ENCODE data around the gene TRHDE. TPM values are rescaled to one million over a fixed set of nuclear protein-coding genes. Genes with fewer than 3 reads are reported as not detected.

The TRHDE gene
- total RNA-seq, 1 donor from 2014 or later = 5.6 TPM

DNA sequence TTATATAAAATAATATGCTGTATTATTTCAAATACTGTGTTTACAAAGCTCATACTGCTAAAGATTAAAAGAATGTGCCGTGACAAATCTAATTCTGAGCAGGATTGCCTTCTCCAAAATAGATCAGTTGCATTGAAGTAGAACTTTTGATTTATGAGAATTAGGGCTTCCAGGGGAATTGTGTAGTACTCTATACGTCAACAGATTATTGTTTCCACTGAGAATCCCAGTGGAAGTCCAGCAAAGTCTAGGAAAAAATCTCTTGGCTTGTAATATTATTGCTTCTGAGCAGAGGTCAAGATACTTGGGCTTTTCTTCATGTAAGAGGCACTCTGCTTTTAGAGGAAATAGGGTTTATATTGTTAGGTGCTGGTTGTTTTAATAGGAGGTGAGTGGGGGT is 133.9 kb downstream of the TRHDE start:
- TF ChIP-seq, protein P1, sequence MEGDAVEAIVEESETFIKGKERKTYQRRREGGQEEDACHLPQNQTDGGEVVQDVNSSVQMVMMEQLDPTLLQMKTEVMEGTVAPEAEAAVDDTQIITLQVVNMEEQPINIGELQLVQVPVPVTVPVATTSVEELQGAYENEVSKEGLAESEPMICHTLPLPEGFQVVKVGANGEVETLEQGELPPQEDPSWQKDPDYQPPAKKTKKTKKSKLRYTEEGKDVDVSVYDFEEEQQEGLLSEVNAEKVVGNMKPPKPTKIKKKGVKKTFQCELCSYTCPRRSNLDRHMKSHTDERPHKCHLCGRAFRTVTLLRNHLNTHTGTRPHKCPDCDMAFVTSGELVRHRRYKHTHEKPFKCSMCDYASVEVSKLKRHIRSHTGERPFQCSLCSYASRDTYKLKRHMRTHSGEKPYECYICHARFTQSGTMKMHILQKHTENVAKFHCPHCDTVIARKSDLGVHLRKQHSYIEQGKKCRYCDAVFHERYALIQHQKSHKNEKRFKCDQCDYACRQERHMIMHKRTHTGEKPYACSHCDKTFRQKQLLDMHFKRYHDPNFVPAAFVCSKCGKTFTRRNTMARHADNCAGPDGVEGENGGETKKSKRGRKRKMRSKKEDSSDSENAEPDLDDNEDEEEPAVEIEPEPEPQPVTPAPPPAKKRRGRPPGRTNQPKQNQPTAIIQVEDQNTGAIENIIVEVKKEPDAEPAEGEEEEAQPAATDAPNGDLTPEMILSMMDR (IDR thresholded peaks at IDR 0.05; ENCODE audit: insufficient read depth, low read length, poor library complexity, severe bottlenecking) = no peak

DNA sequence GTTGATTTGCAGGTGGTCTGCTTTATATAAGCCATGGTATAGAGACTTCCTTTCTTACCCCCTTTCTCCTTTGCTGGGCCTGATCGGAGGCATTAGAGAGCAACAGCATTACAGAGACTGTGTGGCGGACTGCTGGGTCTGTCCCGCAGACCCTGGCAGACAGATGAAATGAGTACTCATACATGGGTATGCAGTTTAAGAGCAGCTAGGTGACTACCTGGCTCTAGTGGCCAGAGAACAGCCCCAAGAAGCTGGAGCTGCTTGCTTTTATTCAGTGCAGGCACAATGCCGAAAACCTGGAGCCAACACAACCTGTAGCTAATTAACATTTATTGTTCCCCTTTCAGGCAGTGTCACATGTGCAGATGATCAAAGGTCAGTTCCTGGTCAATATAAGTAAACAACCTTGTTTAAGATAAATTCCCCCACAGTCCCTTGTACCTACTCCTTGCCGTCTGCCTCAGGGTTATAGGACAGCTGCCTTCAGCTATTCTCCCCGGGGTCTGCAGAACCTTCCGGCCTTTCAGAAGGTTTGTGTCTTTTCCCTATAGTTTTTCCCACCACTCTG is 160.0 kb downstream of the TRHDE start:
- H3K27me3 ChIP-seq (ENCODE audit: control insufficient read depth, insufficient read depth, low read length) = no peaks in the 10 kb centered on the region
- no peak overlapping the region for H3K4me3 ChIP-seq (ENCODE audit: low read depth, low read length)
- no peak for DNase-seq (ENCODE audit: low read depth)
- TF ChIP-seq, protein P1 (IDR thresholded peaks at IDR 0.05; ENCODE audit: insufficient read depth, low read length, poor library complexity, severe bottlenecking) = no peak
- no peaks in the 10 kb centered on the region for H3K36me3 ChIP-seq (ENCODE audit: control insufficient read depth, insufficient read depth, low read length)

More for the DNA sequence above, 133.9 kb downstream of the TRHDE start:
- no peaks in the 10 kb centered on the region for H3K27me3 ChIP-seq (ENCODE audit: control insufficient read depth, insufficient read depth, low read length)
- DNase-seq (ENCODE audit: low read depth) = no peak
- no peak overlapping the region for H3K4me3 ChIP-seq (ENCODE audit: low read depth, low read length)
- H3K36me3 ChIP-seq (ENCODE audit: control insufficient read depth, insufficient read depth, low read length) = no peaks in the 10 kb centered on the region

DNA sequence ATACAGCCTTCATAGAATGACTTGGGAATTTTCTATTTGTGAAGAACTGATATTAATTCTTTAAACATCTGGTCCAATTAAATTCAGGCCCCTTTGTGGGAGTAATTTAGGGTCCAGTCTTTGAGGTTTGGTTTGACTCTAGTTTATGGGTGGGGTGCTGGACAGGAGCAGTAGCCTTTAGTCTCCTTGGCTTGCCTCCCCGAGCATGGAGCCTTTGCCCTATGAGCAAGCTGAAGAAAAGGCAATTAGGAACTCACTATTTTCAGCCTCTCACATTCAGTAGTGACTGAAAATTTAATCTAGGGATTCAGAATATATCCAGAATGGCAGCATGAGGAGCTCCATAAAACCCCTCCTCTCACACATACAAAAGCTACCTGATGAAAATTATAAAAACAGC is 161.1 kb downstream of the TRHDE start:
- Histone ChIP-seq H3K4me3 (ENCODE audit: low read depth, low read length) (no peak overlapping the region), H3K27me3 (ENCODE audit: control insufficient read depth, insufficient read depth, low read length) (no peaks in the 10 kb centered on the region), H3K36me3 (ENCODE audit: control insufficient read depth, insufficient read depth, low read length) (no peaks in the 10 kb centered on the region)
- DNase-seq (ENCODE audit: low read depth) = no peak
- TF ChIP-seq, protein P1 (IDR thresholded peaks at IDR 0.05; ENCODE audit: insufficient read depth, low read length, poor library complexity, severe bottlenecking) = no peak

DNA sequence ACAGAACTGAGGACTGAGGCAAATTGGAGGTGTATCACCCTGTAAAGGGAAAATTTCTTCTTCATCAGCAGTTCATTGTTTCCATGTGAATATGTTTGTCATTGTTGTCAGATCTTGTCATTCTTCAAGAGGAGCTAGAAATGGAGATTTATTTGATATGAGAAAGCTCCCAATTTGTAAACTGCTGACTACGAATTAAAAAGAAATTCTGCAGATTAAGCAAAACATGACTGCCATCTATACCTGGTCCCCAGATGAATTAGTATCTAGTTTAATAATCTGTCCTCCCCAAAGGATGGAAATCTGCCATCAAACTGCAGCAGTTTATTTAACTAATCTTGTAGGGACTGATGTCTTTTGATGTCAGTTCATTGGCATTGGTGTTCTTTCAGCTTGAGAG is 162.8 kb downstream of the TRHDE start:
- Histone ChIP-seq H3K27me3 (ENCODE audit: control insufficient read depth, insufficient read depth, low read length) (no peaks in the 10 kb centered on the region), H3K36me3 (ENCODE audit: control insufficient read depth, insufficient read depth, low read length) (no peaks in the 10 kb centered on the region), H3K4me3 (ENCODE audit: low read depth, low read length) (no peak overlapping the region)
- no peak for DNase-seq (ENCODE audit: low read depth)
- TF ChIP-seq, protein P1 (IDR thresholded peaks at IDR 0.05; ENCODE audit: insufficient read depth, low read length, poor library complexity, severe bottlenecking) = no peak

DNA sequence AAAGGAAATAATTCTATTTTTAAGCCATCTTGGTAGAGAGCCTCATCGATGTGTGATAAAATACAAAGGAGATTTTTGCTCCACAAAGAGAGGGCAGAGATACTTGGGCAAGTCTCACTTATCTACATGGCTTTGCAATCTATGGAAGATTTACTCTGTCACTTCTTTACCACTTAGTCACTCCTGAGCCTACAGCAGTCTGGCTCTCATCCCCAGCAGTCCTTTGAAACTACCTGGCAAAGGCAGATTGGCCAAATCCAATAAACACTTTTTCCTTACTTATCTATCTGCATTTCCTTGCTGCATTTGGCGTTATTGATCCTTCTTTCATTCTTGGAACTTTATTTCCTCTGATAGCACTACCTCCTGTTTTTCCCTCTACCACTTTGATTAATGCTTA is 170.0 kb downstream of the TRHDE start:
- no peaks in the 10 kb centered on the region for H3K27me3 ChIP-seq (ENCODE audit: control insufficient read depth, insufficient read depth, low read length)
- H3K4me3 ChIP-seq (ENCODE audit: low read depth, low read length) = no peak overlapping the region
- DNase-seq (ENCODE audit: low read depth) = no peak
- TF ChIP-seq, protein P1 (IDR thresholded peaks at IDR 0.05; ENCODE audit: insufficient read depth, low read length, poor library complexity, severe bottlenecking) = no peak
- H3K36me3 ChIP-seq (ENCODE audit: control insufficient read depth, insufficient read depth, low read length) = no peaks in the 10 kb centered on the region

DNA sequence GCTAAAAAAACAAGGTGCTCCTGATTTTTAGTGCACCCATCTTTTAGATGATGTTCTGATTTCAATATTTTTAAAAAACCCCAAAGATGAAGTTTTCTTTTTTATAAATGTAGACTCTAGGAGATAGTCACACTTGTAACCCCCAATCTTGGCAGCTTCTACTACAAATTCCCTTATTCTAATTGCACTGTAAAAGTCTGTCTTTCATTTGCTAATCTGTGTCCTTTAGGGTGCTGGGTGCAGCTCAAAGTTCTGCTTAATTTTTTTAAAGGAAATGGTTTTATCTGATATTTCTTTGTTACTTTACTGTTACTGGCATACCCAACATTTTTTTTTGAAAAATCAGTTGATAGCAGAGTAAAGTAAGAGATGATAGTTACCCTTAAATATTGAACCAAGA is 172.0 kb downstream of the TRHDE start:
- no peaks in the 10 kb centered on the region for H3K27me3 ChIP-seq (ENCODE audit: control insufficient read depth, insufficient read depth, low read length)
- DNase-seq (ENCODE audit: low read depth) = no peak
- TF ChIP-seq, protein P1 (IDR thresholded peaks at IDR 0.05; ENCODE audit: insufficient read depth, low read length, poor library complexity, severe bottlenecking) = no peak
- no peak overlapping the region for H3K4me3 ChIP-seq (ENCODE audit: low read depth, low read length)
- no peaks in the 10 kb centered on the region for H3K36me3 ChIP-seq (ENCODE audit: control insufficient read depth, insufficient read depth, low read length)
